CD4-positive, alpha-beta T cell treated with Interleukin-17A for 4 hours (primary cell): ENCODE measurements around the gene SNW1.
"Not testable (repeated sequence)": the region's sequence is repeated elsewhere in the genome, so short reads cannot be mapped to it uniquely, and the experiment has no call there.

ENCODE experiments used
- DNase-seq: peaks from one replicate; pipeline ENCODE4 v3.0.0-alpha.2; 2020; ENCODE audit warnings: mixed read lengths

The SNW1 gene

GRCh38 chr14:77747425-77747824 lies 13.5 kb downstream of the SNW1 start:
- DNase-seq: not testable (repeated sequence)

- DNase-seq: no peak
Observed at GRCh38 chr14:77746064-77746702, 14.8 kb downstream of the SNW1 start.

GRCh38 chr14:77741438-77741837 lies 19.5 kb downstream of the SNW1 start:
- DNase-seq: no peak

- DNase-seq: no peak
Observed at GRCh38 chr14:77738559-77739250, 22.3 kb downstream of the SNW1 start.

- no peak for DNase-seq
Observed at GRCh38 chr14:77730976-77731497, 29.9 kb downstream of the SNW1 start.

GRCh38 chr14:77722301-77722700 lies 38.7 kb downstream of the SNW1 start:
- no peak for DNase-seq

GRCh38 chr14:77721437-77721836 lies 39.5 kb downstream of the SNW1 start:
- no peak for DNase-seq

- DNase-seq: no peak
Observed at GRCh38 chr14:77717608-77718305, 43.2 kb downstream of the SNW1 start.

GRCh38 chr14:77714926-77715325 lies 46.0 kb downstream of the SNW1 start:
- no peak for DNase-seq

- DNase-seq: no peak
Observed at GRCh38 chr14:77710364-77710763, 50.6 kb downstream of the SNW1 start.

- DNase-seq: no peak
Observed at GRCh38 chr14:77709412-77709811, 51.5 kb downstream of the SNW1 start.

- no peak for DNase-seq
Observed at GRCh38 chr14:77708749-77709148, 52.2 kb downstream of the SNW1 start.

- DNase-seq: peak; percentile 85
Observed at GRCh38 chr14:77707724-77708408, 53.1 kb downstream of the SNW1 start, which contains the start of the genes ALKBH1 and SLIRP. ALKBH1 (minus strand) TSS chr14:77708023; CDS start chr14:77708004, 19 bp downstream. SLIRP (plus strand) TSS chr14:77708103; CDS start chr14:77708112, 9 bp downstream.

GRCh38 chr14:77707355-77707723 lies 53.6 kb downstream of the SNW1 start:
- DNase-seq: peak; percentile 32

- DNase-seq: no peak
Observed at GRCh38 chr14:77691259-77691658, 69.7 kb downstream of the SNW1 start.

GRCh38 chr14:77682158-77682553 lies 78.8 kb downstream of the SNW1 start:
- no peak for DNase-seq

- no peak for DNase-seq
Observed at GRCh38 chr14:77681196-77682157, 79.5 kb downstream of the SNW1 start.

GRCh38 chr14:77674931-77675330 lies 86.0 kb downstream of the SNW1 start:
- no peak for DNase-seq

- DNase-seq: no peak
Observed at GRCh38 chr14:77673193-77673592, 87.8 kb downstream of the SNW1 start.
